ENCODE results near the gene FARSA. TPM values are rescaled to one million over a fixed set of nuclear protein-coding genes. Genes with fewer than 3 reads are reported as not detected.

The FARSA gene
- total and polyA plus RNA-seq, 2 of the 8 experiments (the other 6 are each of a cell fraction or from before 2014, with no cell fraction given), result 61.0 to 103 TPM

DNA sequence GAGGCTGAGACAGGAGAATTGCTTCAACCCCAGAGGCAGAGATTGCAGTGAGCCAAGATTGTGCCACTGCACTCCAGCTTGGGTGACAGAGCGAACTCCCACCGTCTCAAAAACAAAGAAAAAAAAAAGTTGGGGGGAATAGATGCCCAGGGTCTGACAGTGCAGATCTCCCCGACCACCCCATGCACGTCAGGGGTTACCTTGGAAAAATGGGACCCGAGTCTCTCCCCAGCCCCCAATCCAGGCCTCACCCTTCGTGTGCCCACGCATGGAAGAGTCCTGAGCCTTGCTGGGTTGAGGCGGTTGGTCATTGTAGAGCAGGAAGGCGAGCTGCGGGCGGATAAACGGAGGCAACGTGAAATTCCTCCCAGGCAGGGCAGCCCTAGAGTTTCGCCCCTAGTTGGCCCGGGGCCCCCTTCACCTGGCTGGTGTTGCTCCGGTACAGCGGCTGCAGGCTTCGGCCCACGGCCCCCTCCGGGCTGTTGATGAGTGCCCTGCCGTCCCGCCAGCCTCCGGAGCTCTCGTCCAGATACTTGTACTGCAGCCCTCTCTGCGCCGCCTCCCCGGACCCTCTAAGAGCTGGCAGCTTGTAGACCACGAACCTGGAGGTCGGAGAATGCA lies 52.9 kb downstream of the FARSA start:
- Histone ChIP-seq H3K4me1 (replicated peaks in 1 of 4; ENCODE audit: control insufficient read depth in 3 of 4, insufficient read depth in 4 of 4, low read length in 3 of 4) (peaks cover 0 to 7% (median 5%) of the 10 kb centered on the region in 4 experiments; a peak in 5 of 7 replicates), H3K4me2 (ENCODE audit: insufficient read depth in 1 of 2, low read depth in 2 of 2, low read length in 2 of 2) (peak overlapping the region; percentile 61 to 77), H3K9me3 (ENCODE audit: insufficient read depth in 2 of 2, low read depth in 1 of 2, low read length in 1 of 2) (no peaks in the 10 kb centered on the region; a peak in 2 of 4 replicates), H3K23me2 (ENCODE audit: low read depth, low read length) (peaks cover 5% of the 10 kb centered on the region; the same call in 1 of the 2 replicates), H4K20me1 (replicated peaks in 1 of 2; ENCODE audit: control insufficient read depth in 1 of 2, insufficient read depth in 2 of 2, low read length in 2 of 2) (no peaks in the 10 kb centered on the region), H3K79me1 (ENCODE audit: low read depth, low read length) (no peaks in the 10 kb centered on the region), H2BK20ac (ENCODE audit: low read length) (no peak overlapping the region), H2BK15ac (ENCODE audit: low read length) (no peak overlapping the region), H2BK120ac (replicated peaks; ENCODE audit: low read depth, low read length) (no peak overlapping the region), H3K9ac (replicated peaks in 1 of 4; ENCODE audit: extremely low read depth in 1 of 4, low read depth in 3 of 4, low read length in 3 of 4) (peak overlapping the region; percentile 65 to 71 (median 69)), H4K8ac (ENCODE audit: extremely low read depth, insufficient read depth, low read length) (peak overlapping the region; percentile 95; the same call in 1 of the 2 replicates), H3K79me2 (ENCODE audit: control insufficient read depth in 1 of 2, insufficient read depth in 2 of 2, low read length in 2 of 2) (no peaks in the 10 kb centered on the region), H3K27ac (ENCODE audit: low read depth, low read length) (peak overlapping the region; percentile 20; the same call in 1 of the 2 replicates), H3K18ac (ENCODE audit: extremely low read depth, low read length) (peak overlapping the region; percentile 83), H2AK5ac (ENCODE audit: low read depth, low read length) (no peak overlapping the region), H2BK5ac (ENCODE audit: low read depth, low read length) (peak overlapping the region; percentile 71; the same call in 1 of the 2 replicates), H4K5ac (ENCODE audit: insufficient read length, low read depth, low read length) (peak overlapping the region; percentile 61), H3K27me3 (replicated peaks in 1 of 4; ENCODE audit: control insufficient read depth in 3 of 4, extremely low read depth in 1 of 4, insufficient read depth in 3 of 4, low read length in 3 of 4) (no peaks in the 10 kb centered on the region), H2AFZ (ENCODE audit: low read length) (peak overlapping the region; percentile 39; the same call in 1 of the 2 replicates), H4K91ac (replicated peaks; ENCODE audit: insufficient read length, low read length) (no peak overlapping the region), H3K36me3 (ENCODE audit: control insufficient read depth in 2 of 4, insufficient read depth in 4 of 4, low read length in 3 of 4) (peaks cover 0 to 7% (median 2%) of the 10 kb centered on the region in 4 experiments; a peak in 3 of 8 replicates), H2BK12ac (ENCODE audit: low read depth, low read length) (no peak overlapping the region), H3K14ac (ENCODE audit: insufficient read length) (no peak overlapping the region), H3K4ac (replicated peaks; ENCODE audit: insufficient read length, low read depth, low read length) (no peak overlapping the region), H3K23ac (ENCODE audit: insufficient read length) (no peak overlapping the region), H3K4me3 (ENCODE audit: extremely low read depth in 1 of 4, insufficient read depth in 2 of 4, low read depth in 3 of 4, low read length in 4 of 4) (peak overlapping the region; percentile 85 to 92 (median 88)), H3K56ac (replicated peaks; ENCODE audit: insufficient read length, low read depth, low read length) (no peak overlapping the region)
- CTCF ChIA-PET (ENCODE audit: partially characterized antibody), result interaction anchor here (1.0 to 2.0 kb wide), 4 partner anchors 10 to 85 kb away, joined by 3 to 9 read pairs (median 4); no protein-coding TSS in a partner anchor
- POLR2A ChIA-PET (ENCODE audit: partially characterized antibody), result interaction anchor here (1.1 to 12.3 kb wide), 16 partner anchors 8 to 105 kb away, joined by 3 to 110 read pairs (median 6); partner anchors contain the start of genes CALR, GCDH, HOOK2 and JUNB
- FAIRE-seq, result no peak
- TF ChIP-seq SP2 (IDR thresholded peaks at IDR 0.05; ENCODE audit: low read length) (no peak), SAP30 (IDR thresholded peaks at IDR 0.05; ENCODE audit: insufficient read depth, insufficient replicate concordance, low read length) (no peak), SP1 (IDR thresholded peaks at IDR 0.05; ENCODE audit: low read depth, low read length) (no peak), RBBP5 (IDR thresholded peaks at IDR 0.05; ENCODE audit: borderline replicate concordance, low read depth, low read length) (no peak)
- TF ChIP-seq, protein P1, sequence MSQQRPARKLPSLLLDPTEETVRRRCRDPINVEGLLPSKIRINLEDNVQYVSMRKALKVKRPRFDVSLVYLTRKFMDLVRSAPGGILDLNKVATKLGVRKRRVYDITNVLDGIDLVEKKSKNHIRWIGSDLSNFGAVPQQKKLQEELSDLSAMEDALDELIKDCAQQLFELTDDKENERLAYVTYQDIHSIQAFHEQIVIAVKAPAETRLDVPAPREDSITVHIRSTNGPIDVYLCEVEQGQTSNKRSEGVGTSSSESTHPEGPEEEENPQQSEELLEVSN (IDR thresholded peaks at IDR 0.05), result 0 out of 2 replicates have a peak, but pooled peaks have one; percentile 2
- no peak for DNase-seq (ENCODE audit: low read depth in 1 of 2, low spot score in 2 of 2)
- WGBS, 2 experiments (ENCODE audit: extremely low coverage in 1 of 2, insufficient coverage in 1 of 2, insufficient read length in 1 of 2, insufficient replicate concordance in 2 of 2, low coverage in 1 of 2, low lambda C conversion rate in 2 of 2, missing lambda C conversion rate in 1 of 2), result 13% methylated on average over 29 of the region's 29 CpGs; no CpG with 5 or more reads in 1 of the 2 experiments
